Measurements from ENCODE around the gene EFCAB5.

DNA sequence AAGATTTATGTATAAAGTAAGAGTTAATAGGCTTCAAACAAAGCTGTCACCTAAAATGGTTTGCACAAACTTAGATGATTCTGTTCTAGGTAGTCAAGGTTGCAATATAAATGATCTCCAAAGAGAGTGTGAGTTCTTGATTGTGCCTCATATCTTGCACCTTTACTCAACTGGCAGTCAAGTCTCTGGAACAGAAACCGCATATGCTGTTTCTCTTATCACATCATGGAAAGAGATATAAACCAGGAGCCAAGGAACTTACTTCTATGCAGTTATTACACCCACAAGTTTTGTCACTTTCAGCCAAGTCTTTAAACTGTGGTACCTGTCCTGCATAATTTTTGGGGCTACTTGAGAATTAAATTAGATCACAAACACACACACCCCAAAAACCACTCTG, 16.6 kb upstream of the EFCAB5 start:
- TF ChIP-seq TAF1 (conservative IDR thresholded peaks at IDR 0.05) (no peak), GABPA (IDR thresholded peaks at IDR 0.05 in 1 of 2, conservative IDR thresholded peaks at IDR 0.05 in 1 of 2) (no peak), FOXA1 (IDR thresholded peaks at IDR 0.05) (no peak), SP1 (IDR thresholded peaks at IDR 0.05) (no peak), RAD21 (IDR thresholded peaks at IDR 0.05) (no peak), EGR1 (IDR thresholded peaks at IDR 0.05; ENCODE audit: low read depth in 2 of 2) (no peak), RXRA (IDR thresholded peaks at IDR 0.05) (no peak)
- TF ChIP-seq, protein P1, sequence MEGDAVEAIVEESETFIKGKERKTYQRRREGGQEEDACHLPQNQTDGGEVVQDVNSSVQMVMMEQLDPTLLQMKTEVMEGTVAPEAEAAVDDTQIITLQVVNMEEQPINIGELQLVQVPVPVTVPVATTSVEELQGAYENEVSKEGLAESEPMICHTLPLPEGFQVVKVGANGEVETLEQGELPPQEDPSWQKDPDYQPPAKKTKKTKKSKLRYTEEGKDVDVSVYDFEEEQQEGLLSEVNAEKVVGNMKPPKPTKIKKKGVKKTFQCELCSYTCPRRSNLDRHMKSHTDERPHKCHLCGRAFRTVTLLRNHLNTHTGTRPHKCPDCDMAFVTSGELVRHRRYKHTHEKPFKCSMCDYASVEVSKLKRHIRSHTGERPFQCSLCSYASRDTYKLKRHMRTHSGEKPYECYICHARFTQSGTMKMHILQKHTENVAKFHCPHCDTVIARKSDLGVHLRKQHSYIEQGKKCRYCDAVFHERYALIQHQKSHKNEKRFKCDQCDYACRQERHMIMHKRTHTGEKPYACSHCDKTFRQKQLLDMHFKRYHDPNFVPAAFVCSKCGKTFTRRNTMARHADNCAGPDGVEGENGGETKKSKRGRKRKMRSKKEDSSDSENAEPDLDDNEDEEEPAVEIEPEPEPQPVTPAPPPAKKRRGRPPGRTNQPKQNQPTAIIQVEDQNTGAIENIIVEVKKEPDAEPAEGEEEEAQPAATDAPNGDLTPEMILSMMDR (IDR thresholded peaks at IDR 0.05; ENCODE audit: low read depth, low read length, missing input control) = no peak
- TF ChIP-seq, protein P2, sequence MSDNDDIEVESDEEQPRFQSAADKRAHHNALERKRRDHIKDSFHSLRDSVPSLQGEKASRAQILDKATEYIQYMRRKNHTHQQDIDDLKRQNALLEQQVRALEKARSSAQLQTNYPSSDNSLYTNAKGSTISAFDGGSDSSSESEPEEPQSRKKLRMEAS (IDR thresholded peaks at IDR 0.05) = no peak
- TF ChIP-seq, protein P3, sequence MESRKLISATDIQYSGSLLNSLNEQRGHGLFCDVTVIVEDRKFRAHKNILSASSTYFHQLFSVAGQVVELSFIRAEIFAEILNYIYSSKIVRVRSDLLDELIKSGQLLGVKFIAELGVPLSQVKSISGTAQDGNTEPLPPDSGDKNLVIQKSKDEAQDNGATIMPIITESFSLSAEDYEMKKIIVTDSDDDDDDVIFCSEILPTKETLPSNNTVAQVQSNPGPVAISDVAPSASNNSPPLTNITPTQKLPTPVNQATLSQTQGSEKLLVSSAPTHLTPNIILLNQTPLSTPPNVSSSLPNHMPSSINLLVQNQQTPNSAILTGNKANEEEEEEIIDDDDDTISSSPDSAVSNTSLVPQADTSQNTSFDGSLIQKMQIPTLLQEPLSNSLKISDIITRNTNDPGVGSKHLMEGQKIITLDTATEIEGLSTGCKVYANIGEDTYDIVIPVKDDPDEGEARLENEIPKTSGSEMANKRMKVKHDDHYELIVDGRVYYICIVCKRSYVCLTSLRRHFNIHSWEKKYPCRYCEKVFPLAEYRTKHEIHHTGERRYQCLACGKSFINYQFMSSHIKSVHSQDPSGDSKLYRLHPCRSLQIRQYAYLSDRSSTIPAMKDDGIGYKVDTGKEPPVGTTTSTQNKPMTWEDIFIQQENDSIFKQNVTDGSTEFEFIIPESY (IDR thresholded peaks at IDR 0.05) = no peak
- TF ChIP-seq, protein P4, sequence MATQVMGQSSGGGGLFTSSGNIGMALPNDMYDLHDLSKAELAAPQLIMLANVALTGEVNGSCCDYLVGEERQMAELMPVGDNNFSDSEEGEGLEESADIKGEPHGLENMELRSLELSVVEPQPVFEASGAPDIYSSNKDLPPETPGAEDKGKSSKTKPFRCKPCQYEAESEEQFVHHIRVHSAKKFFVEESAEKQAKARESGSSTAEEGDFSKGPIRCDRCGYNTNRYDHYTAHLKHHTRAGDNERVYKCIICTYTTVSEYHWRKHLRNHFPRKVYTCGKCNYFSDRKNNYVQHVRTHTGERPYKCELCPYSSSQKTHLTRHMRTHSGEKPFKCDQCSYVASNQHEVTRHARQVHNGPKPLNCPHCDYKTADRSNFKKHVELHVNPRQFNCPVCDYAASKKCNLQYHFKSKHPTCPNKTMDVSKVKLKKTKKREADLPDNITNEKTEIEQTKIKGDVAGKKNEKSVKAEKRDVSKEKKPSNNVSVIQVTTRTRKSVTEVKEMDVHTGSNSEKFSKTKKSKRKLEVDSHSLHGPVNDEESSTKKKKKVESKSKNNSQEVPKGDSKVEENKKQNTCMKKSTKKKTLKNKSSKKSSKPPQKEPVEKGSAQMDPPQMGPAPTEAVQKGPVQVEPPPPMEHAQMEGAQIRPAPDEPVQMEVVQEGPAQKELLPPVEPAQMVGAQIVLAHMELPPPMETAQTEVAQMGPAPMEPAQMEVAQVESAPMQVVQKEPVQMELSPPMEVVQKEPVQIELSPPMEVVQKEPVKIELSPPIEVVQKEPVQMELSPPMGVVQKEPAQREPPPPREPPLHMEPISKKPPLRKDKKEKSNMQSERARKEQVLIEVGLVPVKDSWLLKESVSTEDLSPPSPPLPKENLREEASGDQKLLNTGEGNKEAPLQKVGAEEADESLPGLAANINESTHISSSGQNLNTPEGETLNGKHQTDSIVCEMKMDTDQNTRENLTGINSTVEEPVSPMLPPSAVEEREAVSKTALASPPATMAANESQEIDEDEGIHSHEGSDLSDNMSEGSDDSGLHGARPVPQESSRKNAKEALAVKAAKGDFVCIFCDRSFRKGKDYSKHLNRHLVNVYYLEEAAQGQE (IDR thresholded peaks at IDR 0.05) = no peak
